K562 (cell line): Measurements from ENCODE around the gene CPNE6. TPM values are rescaled to one million over a fixed set of nuclear protein-coding genes. Genes with fewer than 3 reads are reported as not detected.

ENCODE experiments used
- ETS2 ChIP-seq: IDR thresholded peaks from 2 replicates; pipeline ENCODE4 v1.6.1; 2016; ENCODE audit warnings: borderline replicate concordance, missing genetic modification characterization, mild to moderate bottlenecking, moderate library complexity, missing compliant biosample characterization; ENCODE audit not compliant: poor library complexity, severe bottlenecking
- GABPB1 ChIP-seq: sonication (generic); formaldehyde crosslinking; IDR thresholded peaks from 2 replicates; pipeline ENCODE4 v1.8.0; 2022; ENCODE audit warnings: mild to moderate bottlenecking, missing genetic modification reagents
- HNRNPLL ChIP-seq: fragments of 200-400 bp; formaldehyde crosslinking; IDR thresholded peaks from 2 replicates; pipeline ENCODE4 v1.6.1; 2017; ENCODE audit warnings: low read length, low read depth, mild to moderate bottlenecking; ENCODE audit not compliant: poor library complexity, severe bottlenecking
- KAT7 ChIP-seq: sonication (generic); formaldehyde crosslinking; IDR thresholded peaks from 2 replicates; pipeline ENCODE4 v1.8.0; 2022; ENCODE audit warnings: missing genetic modification reagents, mild to moderate bottlenecking, borderline replicate concordance
- KHSRP ChIP-seq: fragments of 450-650 bp; IDR thresholded peaks from 2 replicates; pipeline ENCODE4 v1.6.1; 2017
- PHB2 ChIP-seq: fragments of 450-650 bp; IDR thresholded peaks from 2 replicates; pipeline ENCODE4 v1.6.1; 2017; ENCODE audit warnings: low read depth
- SRSF3 ChIP-seq: fragments of 200-400 bp; formaldehyde crosslinking; IDR thresholded peaks from 2 replicates; pipeline ENCODE4 v1.6.1; 2016; ENCODE audit warnings: mild to moderate bottlenecking, low read length, moderate library complexity; ENCODE audit not compliant: insufficient read depth
- SUPT5H ChIP-seq: fragments of 450-650 bp; IDR thresholded peaks from 2 replicates; pipeline ENCODE4 v1.6.1; 2016
- TEAD1 ChIP-seq, 2 experiments: fragments of 450-650 bp in 1 of 2; sonication (generic) in 1 of 2; formaldehyde crosslinking; IDR thresholded peaks; 2 replicates each; pipeline versions ENCODE4 v1.4.0 to v1.8.0; 2020 to 2022; ENCODE audit warnings: mild to moderate bottlenecking in 2 of 2, missing genetic modification reagents in 1 of 2
- TOE1 ChIP-seq, 2 experiments: fragments of 450-650 bp in 1 of 2; sonication (generic) in 1 of 2; formaldehyde crosslinking in 1 of 2; IDR thresholded peaks; 2 replicates each; pipeline versions ENCODE4 v1.7.1 to v1.8.0; 2016 to 2022; ENCODE audit warnings: borderline replicate concordance in 2 of 2, mild to moderate bottlenecking in 2 of 2, antibody characterized with exemption in 1 of 2, inconsistent platforms in 1 of 2, low read depth in 1 of 2, missing genetic modification reagents in 1 of 2, moderate library complexity in 1 of 2
- TRIM24 ChIP-seq, 2 experiments: fragments of 450-650 bp; IDR thresholded peaks; 2 replicates each; pipeline ENCODE4 v1.6.1; 2016
- ZNF121 ChIP-seq: sonication (generic); formaldehyde crosslinking; conservative IDR thresholded peaks from 2 replicates; pipeline ENCODE4 v1.8.0; 2022; ENCODE audit warnings: missing genetic modification reagents
- polyA plus RNA-seq, 8 experiments: library from polyadenylated mRNA; depleted of rRNA in 4 of 8; stranded (reverse) in 5 of 8; unstranded in 3 of 8; fragments of >200 nt; fragmentation: Nextera tagmentation in 2 of 8; fragmentation: Illumina TruSeq in 1 of 8; extraction: Ambion mirVana in 2 of 8; extraction: Trizol in 1 of 8; gene quantifications; 2 replicates each; pipeline versions ENCODE4 v1.2.1 to v1.2.3, GENCODE V29; 2011 to 2014; ENCODE audit warnings: inconsistent platforms in 1 of 8, missing spikeins in 1 of 8
- total RNA-seq, 7 experiments: library from RNA; depleted of rRNA in 6 of 7; stranded (reverse); fragments of >200 nt in 6 of 7; fragmentation: Illumina TruSeq in 2 of 7; extraction: Trizol in 2 of 7; gene quantifications; 2 replicates each; pipeline versions ENCODE4 v1.2.1 to v1.2.3, GENCODE V29; 2011 to 2021; ENCODE audit warnings: low replicate concordance in 1 of 7
- TF ChIP-seq, protein P1 (sequence below), 2 experiments: fragments of 450-650 bp in 1 of 2; sonication (generic) in 1 of 2; formaldehyde crosslinking in 1 of 2; IDR thresholded peaks; 2 replicates each; pipeline versions ENCODE4 v1.7.1 to v1.9.0; 2016 to 2022; ENCODE audit warnings: inconsistent platforms in 1 of 2, mild to moderate bottlenecking in 1 of 2, missing genetic modification reagents in 1 of 2
- TF ChIP-seq, protein P2 (sequence below): fragments of 250-450 bp; sonication (Bioruptor Pico); IDR thresholded peaks from 2 replicates; pipeline ENCODE4 v1.8.0; 2021; ENCODE audit warnings: borderline replicate concordance, mild to moderate bottlenecking, moderate library complexity; ENCODE audit not compliant: poor library complexity, severe bottlenecking
- TF ChIP-seq, protein P3 (sequence below): sonication (generic); formaldehyde crosslinking; IDR thresholded peaks from 2 replicates; pipeline ENCODE4 v1.8.0; 2022; ENCODE audit warnings: missing genetic modification reagents, mild to moderate bottlenecking, moderate library complexity, borderline replicate concordance

CPNE6 gene
- total and polyA plus RNA-seq, 9 of the 15 experiments (the other 6 are each of a cell fraction or from before 2014, with no cell fraction given), result not detected

DNA sequence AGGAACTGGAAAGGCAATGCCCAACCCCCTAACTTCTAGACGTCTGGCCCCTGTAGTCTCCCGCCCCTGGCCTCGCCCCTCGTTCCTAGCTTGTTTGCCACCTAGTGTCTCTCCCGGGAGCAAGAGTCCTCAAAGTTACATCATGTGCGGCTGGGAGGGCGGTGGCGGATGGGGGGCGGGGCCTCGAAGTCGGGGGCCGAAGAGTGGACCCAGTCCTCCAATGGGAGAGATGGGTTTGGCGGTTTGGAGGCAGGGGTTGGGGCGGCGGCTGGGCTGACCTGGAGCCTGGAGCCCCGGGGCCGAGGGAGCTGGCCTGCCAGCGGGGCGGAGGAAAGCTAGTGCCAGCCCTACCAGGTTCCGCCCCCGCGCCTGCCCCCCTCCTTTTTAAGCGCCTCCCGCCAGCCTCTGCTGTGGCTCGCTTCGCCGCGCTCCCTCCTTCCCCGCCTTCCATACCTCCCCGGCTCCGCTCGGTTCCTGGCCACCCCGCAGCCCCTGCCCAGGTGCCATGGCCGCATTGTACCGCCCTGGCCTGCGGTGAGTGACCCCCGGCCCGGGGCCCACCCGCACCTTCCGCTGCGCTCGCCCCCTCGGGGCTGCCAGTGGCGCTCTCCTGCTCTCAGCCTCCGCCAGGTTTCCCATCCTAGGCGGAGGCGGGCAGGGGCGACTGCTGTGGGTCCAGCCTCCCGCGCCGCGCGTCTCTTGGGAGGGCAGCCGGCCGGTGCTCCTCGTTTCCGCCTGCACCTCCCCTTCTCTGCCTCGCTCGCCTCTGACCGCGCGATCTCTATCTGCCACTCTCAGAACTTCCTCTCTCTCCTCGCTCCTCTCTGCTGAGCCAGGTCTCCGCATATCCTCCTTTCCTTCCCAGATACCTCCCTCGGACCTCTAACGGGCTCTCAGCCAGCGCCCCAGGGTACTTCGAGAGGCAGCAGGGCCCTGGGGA, 22.8 kb downstream of the CPNE6 start, which contains the start of gene PCK2 (continued):
- TF ChIP-seq TOE1 (IDR thresholded peaks at IDR 0.05; ENCODE audit: borderline replicate concordance), result peak; percentile 20; the same call in 1 of the 2 replicates
- no peak for TF ChIP-seq TOE1 (CRISPR knock-in tag; IDR thresholded peaks at IDR 0.05; ENCODE audit: borderline replicate concordance, low read depth)
- no peak for TF ChIP-seq PHB2
- TF ChIP-seq ETS2 (tag), result no peak
- peak in 1 of 2 experiments; percentile 54; a peak in 1 of 4 replicates for TF ChIP-seq TEAD1 (CRISPR knock-in tag; IDR thresholded peaks at IDR 0.05)
- TF ChIP-seq KAT7, result peak; percentile 65; the same call in 1 of the 2 replicates
- TF ChIP-seq HNRNPLL, result peak; percentile 21
- TF ChIP-seq, protein P1, sequence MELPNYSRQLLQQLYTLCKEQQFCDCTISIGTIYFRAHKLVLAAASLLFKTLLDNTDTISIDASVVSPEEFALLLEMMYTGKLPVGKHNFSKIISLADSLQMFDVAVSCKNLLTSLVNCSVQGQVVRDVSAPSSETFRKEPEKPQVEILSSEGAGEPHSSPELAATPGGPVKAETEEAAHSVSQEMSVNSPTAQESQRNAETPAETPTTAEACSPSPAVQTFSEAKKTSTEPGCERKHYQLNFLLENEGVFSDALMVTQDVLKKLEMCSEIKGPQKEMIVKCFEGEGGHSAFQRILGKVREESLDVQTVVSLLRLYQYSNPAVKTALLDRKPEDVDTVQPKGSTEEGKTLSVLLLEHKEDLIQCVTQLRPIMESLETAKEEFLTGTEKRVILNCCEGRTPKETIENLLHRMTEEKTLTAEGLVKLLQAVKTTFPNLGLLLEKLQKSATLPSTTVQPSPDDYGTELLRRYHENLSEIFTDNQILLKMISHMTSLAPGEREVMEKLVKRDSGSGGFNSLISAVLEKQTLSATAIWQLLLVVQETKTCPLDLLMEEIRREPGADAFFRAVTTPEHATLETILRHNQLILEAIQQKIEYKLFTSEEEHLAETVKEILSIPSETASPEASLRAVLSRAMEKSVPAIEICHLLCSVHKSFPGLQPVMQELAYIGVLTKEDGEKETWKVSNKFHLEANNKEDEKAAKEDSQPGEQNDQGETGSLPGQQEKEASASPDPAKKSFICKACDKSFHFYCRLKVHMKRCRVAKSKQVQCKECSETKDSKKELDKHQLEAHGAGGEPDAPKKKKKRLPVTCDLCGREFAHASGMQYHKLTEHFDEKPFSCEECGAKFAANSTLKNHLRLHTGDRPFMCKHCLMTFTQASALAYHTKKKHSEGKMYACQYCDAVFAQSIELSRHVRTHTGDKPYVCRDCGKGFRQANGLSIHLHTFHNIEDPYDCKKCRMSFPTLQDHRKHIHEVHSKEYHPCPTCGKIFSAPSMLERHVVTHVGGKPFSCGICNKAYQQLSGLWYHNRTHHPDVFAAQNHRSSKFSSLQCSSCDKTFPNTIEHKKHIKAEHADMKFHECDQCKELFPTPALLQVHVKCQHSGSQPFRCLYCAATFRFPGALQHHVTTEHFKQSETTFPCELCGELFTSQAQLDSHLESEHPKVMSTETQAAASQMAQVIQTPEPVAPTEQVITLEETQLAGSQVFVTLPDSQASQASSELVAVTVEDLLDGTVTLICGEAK (IDR thresholded peaks at IDR 0.05), result no peak
- TF ChIP-seq, protein P1 (CRISPR knock-in tag; IDR thresholded peaks at IDR 0.05), result no peak
- TF ChIP-seq, protein P2, sequence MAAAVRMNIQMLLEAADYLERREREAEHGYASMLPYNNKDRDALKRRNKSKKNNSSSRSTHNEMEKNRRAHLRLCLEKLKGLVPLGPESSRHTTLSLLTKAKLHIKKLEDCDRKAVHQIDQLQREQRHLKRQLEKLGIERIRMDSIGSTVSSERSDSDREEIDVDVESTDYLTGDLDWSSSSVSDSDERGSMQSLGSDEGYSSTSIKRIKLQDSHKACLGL (CRISPR knock-in tag), result no peak
- TF ChIP-seq GABPB1 (CRISPR knock-in tag), result peak; percentile 67; the same call in 1 of the 2 replicates
- no peak for TF ChIP-seq KHSRP
- TF ChIP-seq ZNF121 (CRISPR knock-in tag), result no peak
- TF ChIP-seq SUPT5H, result peak; percentile 95
- 0 out of 2 replicates have a peak, but pooled peaks have one; percentile 69 for TF ChIP-seq SRSF3
- TF ChIP-seq, protein P3, sequence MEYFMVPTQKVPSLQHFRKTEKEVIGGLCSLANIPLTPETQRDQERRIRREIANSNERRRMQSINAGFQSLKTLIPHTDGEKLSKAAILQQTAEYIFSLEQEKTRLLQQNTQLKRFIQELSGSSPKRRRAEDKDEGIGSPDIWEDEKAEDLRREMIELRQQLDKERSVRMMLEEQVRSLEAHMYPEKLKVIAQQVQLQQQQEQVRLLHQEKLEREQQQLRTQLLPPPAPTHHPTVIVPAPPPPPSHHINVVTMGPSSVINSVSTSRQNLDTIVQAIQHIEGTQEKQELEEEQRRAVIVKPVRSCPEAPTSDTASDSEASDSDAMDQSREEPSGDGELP, result peak; percentile 69
- TF ChIP-seq TRIM24 (IDR thresholded peaks at IDR 0.05), result 0 out of 4 replicates have a peak, but pooled peaks of 1 of the 2 experiments have one; percentile 19
